HEK293 (cell line): Measurements from ENCODE around the gene TRAPPC4.

Source experiments
- CTCF ChIA-PET: fragments of 350-600 bp; formaldehyde crosslinking; extraction: SDS; loops from one replicate; lab custom pipeline; 2021; ENCODE audit warnings: antibody characterized with exemption; lab: Yijun Ruan, JAX
- POLR2A ChIA-PET: fragments of 300-600 bp; formaldehyde crosslinking; extraction: SDS; loops from one replicate; lab custom pipeline; 2020; ENCODE audit warnings: antibody characterized with exemption, inconsistent platforms; lab: Yijun Ruan, JAX
- H3K27ac ChIP-seq: fragments of 200-500 bp; sonication (Bioruptor generic); 2 replicates; pipeline ENCODE4 v1.5.1; 2014; ENCODE audit warnings: low read depth, low read length, control low read depth, inconsistent platforms; ENCODE audit errors: extremely low read depth
- H3K36me3 ChIP-seq, 2 experiments: fragments of 200-500 bp in 1 of 2; sonication (Bioruptor generic) in 1 of 2; 1 replicate in 1 of 2; 2 replicates in 1 of 2; pipeline ENCODE4 v1.5.1; 2014 to 2017; ENCODE audit warnings: inconsistent platforms in 2 of 2, low read length in 2 of 2; ENCODE audit not compliant: control insufficient read depth in 2 of 2, insufficient read depth in 1 of 2
- H3K4me1 ChIP-seq: fragments of 200-500 bp; sonication (Bioruptor generic); 2 replicates; pipeline ENCODE4 v1.5.1; 2014; ENCODE audit warnings: mild to moderate bottlenecking, low read length, inconsistent platforms; ENCODE audit not compliant: control insufficient read depth, insufficient read depth
- H3K4me3 ChIP-seq: 2 replicates; pipeline ENCODE4 v1.5.1; 2011; ENCODE audit warnings: low read depth, mild to moderate bottlenecking, control low read depth, low read length, moderate library complexity
- H3K9me3 ChIP-seq: fragments of 200-500 bp; sonication (Bioruptor generic); 2 replicates; pipeline ENCODE4 v1.5.1; 2014; ENCODE audit warnings: low read depth, low read length, inconsistent platforms; ENCODE audit not compliant: control insufficient read depth, insufficient read depth
- GLIS2 ChIP-seq: fragments of 450-650 bp; formaldehyde crosslinking; IDR thresholded peaks from 2 replicates; pipeline ENCODE4 v1.5.1; 2016; ENCODE audit warnings: missing biosample characterization, missing genetic modification characterization
- HOXD13 ChIP-seq: sonication (generic); formaldehyde crosslinking; IDR thresholded peaks from 2 replicates; pipeline ENCODE4 v1.8.0; 2022; ENCODE audit warnings: missing genetic modification reagents, borderline replicate concordance
- KLF8 ChIP-seq: fragments of 450-650 bp; formaldehyde crosslinking; IDR thresholded peaks from 2 replicates; pipeline ENCODE4 v1.5.1; 2016; ENCODE audit warnings: missing biosample characterization, missing genetic modification characterization
- PRDM10 ChIP-seq: fragments of 450-650 bp; formaldehyde crosslinking; IDR thresholded peaks from 2 replicates; pipeline ENCODE4 v1.5.1; 2016; ENCODE audit warnings: missing biosample characterization, missing genetic modification characterization
- RBAK ChIP-seq: fragments of 450-650 bp; formaldehyde crosslinking; IDR thresholded peaks from 2 replicates; pipeline ENCODE4 v1.5.1; 2016; ENCODE audit warnings: missing biosample characterization, missing genetic modification characterization
- SP3 ChIP-seq: fragments of 450-650 bp; formaldehyde crosslinking; IDR thresholded peaks from 2 replicates; pipeline ENCODE4 v1.5.1; 2016; ENCODE audit warnings: missing biosample characterization, missing genetic modification characterization
- YY2 ChIP-seq: fragments of 450-650 bp; formaldehyde crosslinking; IDR thresholded peaks from 2 replicates; pipeline ENCODE4 v1.5.1; 2016; ENCODE audit warnings: missing biosample characterization, missing genetic modification characterization
- ZBTB11 ChIP-seq: fragments of 450-650 bp; formaldehyde crosslinking; conservative IDR thresholded peaks from 2 replicates; pipeline ENCODE4 v1.5.1; 2016; ENCODE audit warnings: low read depth, missing biosample characterization, missing genetic modification characterization
- ZBTB21 ChIP-seq: fragments of 450-650 bp; formaldehyde crosslinking; IDR thresholded peaks from 2 replicates; pipeline ENCODE4 v1.5.1; 2017; ENCODE audit warnings: missing biosample characterization, missing genetic modification characterization
- ZNF112 ChIP-seq: fragments of 450-650 bp; formaldehyde crosslinking; IDR thresholded peaks from 2 replicates; pipeline ENCODE4 v1.5.0; 2017; ENCODE audit warnings: missing biosample characterization, missing genetic modification characterization
- ZNF138 ChIP-seq: fragments of 450-650 bp; formaldehyde crosslinking; IDR thresholded peaks from 2 replicates; pipeline ENCODE4 v1.5.1; 2016; ENCODE audit warnings: missing biosample characterization, missing genetic modification characterization, borderline replicate concordance
- ZNF16 ChIP-seq: fragments of 450-650 bp; formaldehyde crosslinking; IDR thresholded peaks from 2 replicates; pipeline ENCODE4 v1.5.1; 2016; ENCODE audit warnings: low read depth, missing biosample characterization, missing genetic modification characterization
- ZNF175 ChIP-seq: fragments of 450-650 bp; formaldehyde crosslinking; IDR thresholded peaks from 2 replicates; pipeline ENCODE4 v1.5.1; 2016; ENCODE audit warnings: missing biosample characterization, missing genetic modification characterization
- ZNF26 ChIP-seq: fragments of 450-650 bp; formaldehyde crosslinking; IDR thresholded peaks from 2 replicates; pipeline ENCODE4 v1.5.1; 2016; ENCODE audit warnings: missing biosample characterization, missing genetic modification characterization
- ZNF433 ChIP-seq: fragments of 450-650 bp; formaldehyde crosslinking; IDR thresholded peaks from 2 replicates; pipeline ENCODE4 v1.5.1; 2016; ENCODE audit warnings: missing biosample characterization, missing genetic modification characterization, low read depth
- ZNF449 ChIP-seq: fragments of 450-650 bp; formaldehyde crosslinking; IDR thresholded peaks from 2 replicates; pipeline ENCODE4 v1.5.1; 2017; ENCODE audit warnings: missing biosample characterization, mild to moderate bottlenecking, missing genetic modification characterization, moderate library complexity
- ZNF501 ChIP-seq: fragments of 450-650 bp; formaldehyde crosslinking; IDR thresholded peaks from 2 replicates; pipeline ENCODE4 v1.5.1; 2016; ENCODE audit warnings: missing biosample characterization, missing genetic modification characterization
- ZNF521 ChIP-seq: fragments of 450-650 bp; formaldehyde crosslinking; IDR thresholded peaks from 2 replicates; pipeline ENCODE4 v1.5.1; 2017; ENCODE audit warnings: missing biosample characterization, mild to moderate bottlenecking, missing genetic modification characterization
- ZNF610 ChIP-seq: fragments of 450-650 bp; formaldehyde crosslinking; IDR thresholded peaks from 2 replicates; pipeline ENCODE4 v1.5.1; 2016; ENCODE audit warnings: missing biosample characterization, missing genetic modification characterization, borderline replicate concordance
- ZNF639 ChIP-seq: fragments of 450-650 bp; formaldehyde crosslinking; IDR thresholded peaks from 2 replicates; pipeline ENCODE4 v1.5.1; 2016; ENCODE audit warnings: missing biosample characterization, missing genetic modification characterization
- ZNF654 ChIP-seq: fragments of 450-650 bp; formaldehyde crosslinking; IDR thresholded peaks from 2 replicates; pipeline ENCODE4 v1.5.1; 2016; ENCODE audit warnings: low read depth, missing biosample characterization, missing genetic modification characterization
- ZNF704 ChIP-seq: fragments of 450-650 bp; formaldehyde crosslinking; IDR thresholded peaks from 2 replicates; pipeline ENCODE4 v1.5.1; 2016; ENCODE audit warnings: missing biosample characterization, missing genetic modification characterization
- ZNF76 ChIP-seq: fragments of 450-650 bp; formaldehyde crosslinking; IDR thresholded peaks from 2 replicates; pipeline ENCODE4; 2016; ENCODE audit warnings: low read depth, missing biosample characterization, missing genetic modification characterization, borderline replicate concordance
- ZSCAN30 ChIP-seq: fragments of 450-650 bp; IDR thresholded peaks from 2 replicates; pipeline ENCODE4 v1.5.1; 2018; ENCODE audit warnings: missing biosample characterization, mild to moderate bottlenecking, missing genetic modification characterization, moderate library complexity

TRAPPC4 gene

GRCh38 chr11:119044708-119045107 is 26.1 kb downstream of the TRAPPC4 start:
- Histone ChIP-seq H3K27ac (no peak overlapping the region), H3K4me1 (no peaks in the 10 kb centered on the region)
- TF ChIP-seq PRDM10 (tag by site-specific recombination) (no peak), ZNF521 (tag by site-specific recombination) (no peak), ZNF138 (tag by site-specific recombination) (no peak), ZNF433 (tag by site-specific recombination) (no peak), ZNF16 (no peak), ZNF704 (tag by site-specific recombination) (no peak), YY2 (tag by site-specific recombination) (no peak), ZSCAN30 (no peak), ZNF76 (no peak), ZNF449 (tag by site-specific recombination) (no peak), ZNF501 (no peak), ZNF26 (tag by site-specific recombination) (no peak), ZNF112 (tag by site-specific recombination) (no peak), SP3 (tag by site-specific recombination) (no peak), ZNF639 (tag by site-specific recombination) (no peak)
- TF ChIP-seq, all 188 proteins: peak for 0
- ChIA-PET CTCF (no interaction called here), POLR2A (interaction anchor here (0.6 kb wide), 1 partner anchor 159 kb away, joined by 3 read pairs; no protein-coding TSS in a partner anchor)
- Histone ChIP-seq H3K4me3 (no peak overlapping the region), H3K9me3 (no peaks in the 10 kb centered on the region), H3K36me3 (peaks cover 0 to 53% of the 10 kb centered on the region in 2 experiments; a peak in 2 of 3 replicates)

GRCh38 chr11:119046489-119046888 is 27.9 kb downstream of the TRAPPC4 start:
- Histone ChIP-seq H3K36me3 (peaks cover 0 to 71% of the 10 kb centered on the region in 2 experiments; a peak in 2 of 3 replicates), H3K4me1 (no peaks in the 10 kb centered on the region), H3K9me3 (no peaks in the 10 kb centered on the region), H3K27ac (no peak overlapping the region), H3K4me3 (no peak overlapping the region)
- ChIA-PET POLR2A (no interaction called here), CTCF (interaction anchor here (1.2 kb wide), 1 partner anchor 84 kb away, joined by 5 read pairs; no protein-coding TSS in a partner anchor)
- TF ChIP-seq ZNF175: no peak
- TF ChIP-seq GLIS2 (tag by site-specific recombination): no peak
- no peak for TF ChIP-seq RBAK (tag by site-specific recombination)
- no peak for TF ChIP-seq HOXD13 (CRISPR knock-in tag)
- no peak for TF ChIP-seq ZNF654 (tag by site-specific recombination)
- TF ChIP-seq ZBTB21 (tag by site-specific recombination): no peak
- TF ChIP-seq KLF8 (tag by site-specific recombination): no peak
- no peak for TF ChIP-seq ZNF610 (tag by site-specific recombination)
- no peak for TF ChIP-seq ZBTB11
